WTC11 (cell line): ENCODE measurements around the gene LDLRAD4. TPM values are rescaled to one million over a fixed set of nuclear protein-coding genes. Genes with fewer than 3 reads are reported as not detected.

Source experiments
- ATAC-seq: fragments of 200-7000 bp; cut with Tn5 transposase; 2 replicates; pipeline ENCODE4 v1.10.0; 2021; ENCODE audit warnings: mild to moderate bottlenecking, moderate library complexity
- CTCF ChIA-PET: fragments of 300-600 bp; sonication (Branson Sonifier 250); formaldehyde crosslinking; loops from one replicate; lab custom pipeline; 2021; ENCODE audit warnings: antibody characterized with exemption; lab: Charles Lee
- POLR2A ChIA-PET: fragments of 350-600 bp; sonication (Branson Sonifier 250); formaldehyde crosslinking; loops from one replicate; lab custom pipeline; 2021; ENCODE audit warnings: antibody characterized with exemption; lab: Charles Lee
- DNase-seq: peaks from one replicate; pipeline ENCODE4 v3.0.0; 2021; ENCODE audit warnings: low spot score
- H3K27ac Mint-ChIP-seq: 2 replicates; pipeline ENCODE4 v1.8.0; 2021; ENCODE audit warnings: mixed read lengths
- H3K27me3 Mint-ChIP-seq: 2 replicates; pipeline ENCODE4 v1.8.0; 2021; ENCODE audit warnings: low read depth, mild to moderate bottlenecking, moderate library complexity, mixed read lengths
- H3K36me3 Mint-ChIP-seq: 2 replicates; pipeline ENCODE4 v1.8.0; 2021; ENCODE audit warnings: mixed read lengths
- H3K4me1 Mint-ChIP-seq: 2 replicates; pipeline ENCODE4 v1.8.0; 2022; ENCODE audit warnings: mixed read lengths
- H3K4me3 Mint-ChIP-seq: 2 replicates; pipeline ENCODE4 v1.8.0; 2021; ENCODE audit warnings: mild to moderate bottlenecking, moderate library complexity, mixed read lengths
- H3K9me3 Mint-ChIP-seq: 2 replicates; pipeline ENCODE4 v1.8.0; 2021; ENCODE audit warnings: mixed read lengths
- ATF1 ChIP-seq: sonication (generic); formaldehyde crosslinking; IDR thresholded peaks from 2 replicates; pipeline ENCODE4 v1.8.1; 2023; ENCODE audit warnings: mild to moderate bottlenecking, moderate library complexity, missing genetic modification reagents
- ATF2 ChIP-seq: sonication (generic); formaldehyde crosslinking; IDR thresholded peaks from 2 replicates; pipeline ENCODE4 v1.8.1; 2022; ENCODE audit warnings: low read depth, missing genetic modification reagents, borderline replicate concordance
- CBFB ChIP-seq: sonication (generic); formaldehyde crosslinking; IDR thresholded peaks from 2 replicates; pipeline ENCODE4 v1.8.1; 2022; ENCODE audit warnings: mild to moderate bottlenecking, low read depth, missing genetic modification reagents
- CREM ChIP-seq: sonication (generic); formaldehyde crosslinking; IDR thresholded peaks from 2 replicates; pipeline ENCODE4 v1.8.1; 2022; ENCODE audit warnings: mild to moderate bottlenecking, missing genetic modification reagents, moderate library complexity
- ERG ChIP-seq: fragments of 250-450 bp; sonication (Bioruptor Pico); IDR thresholded peaks from 2 replicates; pipeline ENCODE4 v1.8.0; 2021; ENCODE audit warnings: mild to moderate bottlenecking
- GRHL2 ChIP-seq: fragments of 250-450 bp; sonication (Bioruptor Pico); IDR thresholded peaks from 2 replicates; pipeline ENCODE4 v1.8.0; 2022; ENCODE audit warnings: mild to moderate bottlenecking, moderate library complexity; ENCODE audit not compliant: insufficient replicate concordance, severe bottlenecking
- JAZF1 ChIP-seq: fragments of 250-450 bp; sonication (Bioruptor Pico); IDR thresholded peaks from 2 replicates; pipeline ENCODE4 v1.9.0; 2021; ENCODE audit warnings: moderate library complexity, mild to moderate bottlenecking, inconsistent platforms
- NFATC4 ChIP-seq: fragments of 250-450 bp; sonication (Bioruptor Pico); IDR thresholded peaks from 2 replicates; pipeline ENCODE4 v1.9.0; 2021; ENCODE audit warnings: mild to moderate bottlenecking
- NFE2L1 ChIP-seq: sonication (generic); formaldehyde crosslinking; IDR thresholded peaks from 2 replicates; pipeline ENCODE4 v1.8.1; 2023; ENCODE audit warnings: missing genetic modification reagents
- NR2C2 ChIP-seq: sonication (generic); formaldehyde crosslinking; IDR thresholded peaks from 2 replicates; pipeline ENCODE4 v1.8.0; 2022; ENCODE audit warnings: mild to moderate bottlenecking, missing genetic modification reagents
- NR3C1 ChIP-seq: sonication (generic); formaldehyde crosslinking; conservative IDR thresholded peaks from 2 replicates; pipeline ENCODE4 v1.8.1; 2023; ENCODE audit warnings: low read depth, mild to moderate bottlenecking, missing genetic modification reagents
- OVOL2 ChIP-seq: fragments of 250-450 bp; sonication (Bioruptor Pico); IDR thresholded peaks from 2 replicates; pipeline ENCODE4 v1.9.0; 2021; ENCODE audit warnings: mild to moderate bottlenecking, borderline replicate concordance
- PREB ChIP-seq: sonication (generic); formaldehyde crosslinking; IDR thresholded peaks from 2 replicates; pipeline ENCODE4 v1.8.1; 2022; ENCODE audit warnings: mild to moderate bottlenecking, missing genetic modification reagents, moderate library complexity, borderline replicate concordance
- PRRX2 ChIP-seq: fragments of 250-450 bp; sonication (Bioruptor Pico); IDR thresholded peaks from 2 replicates; pipeline ENCODE4 v1.8.0; 2021; ENCODE audit warnings: mild to moderate bottlenecking
- RELA ChIP-seq: sonication (generic); formaldehyde crosslinking; IDR thresholded peaks from 2 replicates; pipeline ENCODE4 v1.8.1; 2022; ENCODE audit warnings: missing genetic modification reagents, mild to moderate bottlenecking, borderline replicate concordance
- RORB ChIP-seq: fragments of 250-450 bp; sonication (Bioruptor Pico); IDR thresholded peaks from 2 replicates; pipeline ENCODE4 v1.9.0; 2021; ENCODE audit warnings: mild to moderate bottlenecking
- SMAD3 ChIP-seq: sonication (generic); formaldehyde crosslinking; IDR thresholded peaks from 2 replicates; pipeline ENCODE4 v1.8.0; 2022; ENCODE audit warnings: missing genetic modification reagents, mild to moderate bottlenecking, borderline replicate concordance
- SOX15 ChIP-seq: fragments of 250-450 bp; sonication (Bioruptor Pico); IDR thresholded peaks from 2 replicates; pipeline ENCODE4 v1.9.0; 2021; ENCODE audit warnings: mild to moderate bottlenecking
- SP1 ChIP-seq: sonication (generic); formaldehyde crosslinking; conservative IDR thresholded peaks from 2 replicates; pipeline ENCODE4 v1.8.1; 2022; ENCODE audit warnings: missing genetic modification reagents
- ZNF263 ChIP-seq: sonication (generic); formaldehyde crosslinking; IDR thresholded peaks from 2 replicates; pipeline ENCODE4 v1.8.1; 2022; ENCODE audit warnings: low read depth, mild to moderate bottlenecking, moderate library complexity, missing genetic modification reagents
- ZNF671 ChIP-seq: fragments of 250-450 bp; sonication (Bioruptor Pico); IDR thresholded peaks from 2 replicates; pipeline ENCODE4 v1.8.0; 2021; ENCODE audit warnings: mild to moderate bottlenecking
- total RNA-seq: library from RNA; stranded (reverse); gene quantifications from 3 replicates; pipeline ENCODE4 v1.2.3, GENCODE V29; 2021
- TF ChIP-seq, protein P1 (sequence below): sonication (generic); formaldehyde crosslinking; IDR thresholded peaks from 2 replicates; pipeline ENCODE4 v1.8.0; 2022; ENCODE audit warnings: missing genetic modification reagents

Gene LDLRAD4
- total RNA-seq, 1 experiment from 2014 or later: 6.2 TPM

- ATAC-seq: no peak
- Mint-ChIP-seq H3K36me3 (peaks cover 7% of the 10 kb centered on the region; the same call in 1 of the 2 replicates), H3K4me3 (no peak overlapping the region), H3K9me3 (peaks cover 12% of the 10 kb centered on the region), H3K4me1 (peaks cover 12% of the 10 kb centered on the region), H3K27ac (no peak overlapping the region), H3K27me3 (no peaks in the 10 kb centered on the region)
- DNase-seq: no peak
- CTCF ChIA-PET: no interaction called here
- POLR2A ChIA-PET: no interaction called here
- TF ChIP-seq ERG (CRISPR knock-in tag) (no peak), CREM (no peak), NFE2L1 (CRISPR knock-in tag) (no peak), NFATC4 (CRISPR knock-in tag) (no peak), ZNF263 (CRISPR knock-in tag) (no peak), RELA (CRISPR knock-in tag) (no peak), PREB (no peak), NR3C1 (CRISPR knock-in tag) (no peak)
- TF ChIP-seq, protein P1, sequence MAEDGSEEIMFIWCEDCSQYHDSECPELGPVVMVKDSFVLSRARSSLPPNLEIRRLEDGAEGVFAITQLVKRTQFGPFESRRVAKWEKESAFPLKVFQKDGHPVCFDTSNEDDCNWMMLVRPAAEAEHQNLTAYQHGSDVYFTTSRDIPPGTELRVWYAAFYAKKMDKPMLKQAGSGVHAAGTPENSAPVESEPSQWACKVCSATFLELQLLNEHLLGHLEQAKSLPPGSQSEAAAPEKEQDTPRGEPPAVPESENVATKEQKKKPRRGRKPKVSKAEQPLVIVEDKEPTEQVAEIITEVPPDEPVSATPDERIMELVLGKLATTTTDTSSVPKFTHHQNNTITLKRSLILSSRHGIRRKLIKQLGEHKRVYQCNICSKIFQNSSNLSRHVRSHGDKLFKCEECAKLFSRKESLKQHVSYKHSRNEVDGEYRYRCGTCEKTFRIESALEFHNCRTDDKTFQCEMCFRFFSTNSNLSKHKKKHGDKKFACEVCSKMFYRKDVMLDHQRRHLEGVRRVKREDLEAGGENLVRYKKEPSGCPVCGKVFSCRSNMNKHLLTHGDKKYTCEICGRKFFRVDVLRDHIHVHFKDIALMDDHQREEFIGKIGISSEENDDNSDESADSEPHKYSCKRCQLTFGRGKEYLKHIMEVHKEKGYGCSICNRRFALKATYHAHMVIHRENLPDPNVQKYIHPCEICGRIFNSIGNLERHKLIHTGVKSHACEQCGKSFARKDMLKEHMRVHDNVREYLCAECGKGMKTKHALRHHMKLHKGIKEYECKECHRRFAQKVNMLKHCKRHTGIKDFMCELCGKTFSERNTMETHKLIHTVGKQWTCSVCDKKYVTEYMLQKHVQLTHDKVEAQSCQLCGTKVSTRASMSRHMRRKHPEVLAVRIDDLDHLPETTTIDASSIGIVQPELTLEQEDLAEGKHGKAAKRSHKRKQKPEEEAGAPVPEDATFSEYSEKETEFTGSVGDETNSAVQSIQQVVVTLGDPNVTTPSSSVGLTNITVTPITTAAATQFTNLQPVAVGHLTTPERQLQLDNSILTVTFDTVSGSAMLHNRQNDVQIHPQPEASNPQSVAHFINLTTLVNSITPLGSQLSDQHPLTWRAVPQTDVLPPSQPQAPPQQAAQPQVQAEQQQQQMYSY (CRISPR knock-in tag): no peak
These were observed 298.8 kb downstream of the LDLRAD4 start for GRCh38 chr18:13517369-13517768.

- DNase-seq (no peak), ATAC-seq (no peak)
- Mint-ChIP-seq H3K4me1 (peaks cover 11% of the 10 kb centered on the region), H3K4me3 (no peak overlapping the region), H3K27me3 (no peaks in the 10 kb centered on the region), H3K27ac (no peak overlapping the region), H3K36me3 (peaks cover 7% of the 10 kb centered on the region; the same call in 1 of the 2 replicates), H3K9me3 (peaks cover 12% of the 10 kb centered on the region)
- ChIA-PET CTCF (interaction anchor here (1.1 kb wide), 1 partner anchor 13 kb away, joined by 3 read pairs; no protein-coding TSS in a partner anchor), POLR2A (no interaction called here)
- TF ChIP-seq PRRX2 (CRISPR knock-in tag) (no peak), ATF2 (CRISPR knock-in tag) (no peak)
These were observed 299.8 kb downstream of the LDLRAD4 start for GRCh38 chr18:13518382-13518781.

DNA sequence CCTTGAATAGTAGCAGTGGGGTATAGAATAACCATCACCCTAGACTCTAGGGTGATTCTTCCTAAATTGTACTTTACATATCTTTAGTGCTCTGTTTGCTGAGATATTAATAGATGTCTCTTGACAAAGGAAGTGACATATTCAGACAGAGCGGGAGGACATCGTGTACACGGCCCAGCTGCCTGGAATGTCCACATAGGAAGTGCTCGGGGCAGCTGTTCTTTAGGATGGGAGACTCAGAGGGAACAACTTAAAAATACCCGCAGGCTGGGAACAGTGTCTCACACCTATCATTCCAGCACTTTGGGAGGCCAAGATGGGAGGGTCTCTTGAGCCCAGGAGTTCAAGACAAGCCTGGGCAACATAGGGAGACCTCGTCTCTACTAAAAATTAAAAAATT lies 301.7 kb downstream of the LDLRAD4 start:
- DNase-seq (no peak), ATAC-seq (no peak)
- no peaks in the 10 kb centered on the region for H3K27me3 Mint-ChIP-seq
- H3K4me3 Mint-ChIP-seq: no peak overlapping the region
- H3K9me3 Mint-ChIP-seq: peaks cover 12% of the 10 kb centered on the region
- POLR2A ChIA-PET: no interaction called here
- no peak overlapping the region for H3K27ac Mint-ChIP-seq
- CTCF ChIA-PET: no interaction called here
- H3K36me3 Mint-ChIP-seq: peaks cover 7% of the 10 kb centered on the region; the same call in 1 of the 2 replicates
- peaks cover 4% of the 10 kb centered on the region; the same call in 1 of the 2 replicates for H3K4me1 Mint-ChIP-seq
- TF ChIP-seq GRHL2: no peak
- TF ChIP-seq RORB (CRISPR knock-in tag): no peak
- no peak for TF ChIP-seq OVOL2 (CRISPR knock-in tag)
- TF ChIP-seq ATF1 (CRISPR knock-in tag): no peak
- no peak for TF ChIP-seq SOX15 (CRISPR knock-in tag)
- no peak for TF ChIP-seq CBFB (CRISPR knock-in tag)
- TF ChIP-seq RELA (CRISPR knock-in tag): no peak
- no peak for TF ChIP-seq PREB
- TF ChIP-seq SP1 (CRISPR knock-in tag): no peak
- no peak for TF ChIP-seq JAZF1 (CRISPR knock-in tag)
- no peak for TF ChIP-seq NR2C2 (CRISPR knock-in tag)
- TF ChIP-seq ERG (CRISPR knock-in tag): no peak
- TF ChIP-seq ZNF671 (CRISPR knock-in tag): no peak
- no peak for TF ChIP-seq PRRX2 (CRISPR knock-in tag)
- TF ChIP-seq SMAD3 (CRISPR knock-in tag): no peak
